Loucy (cell line): ENCODE data around the gene FBXO44.

Experiments used
- H2AFZ ChIP-seq: fragments of 200-600 bp; sonication (generic); 2 replicates; pipeline ENCODE4 v1.6.0; 2016; ENCODE audit warnings: antibody characterized with exemption, mild to moderate bottlenecking, low read length, moderate library complexity
- H3F3A ChIP-seq: fragments of 200-600 bp; 2 replicates; pipeline ENCODE4 v1.6.0; 2016; ENCODE audit warnings: antibody characterized with exemption, low read depth, mild to moderate bottlenecking
- H3K27me3 ChIP-seq: fragments of 200-600 bp; sonication (generic); 2 replicates; pipeline ENCODE4 v1.6.1; 2014; ENCODE audit warnings: low read length, mild to moderate bottlenecking; ENCODE audit not compliant: insufficient read depth, poor library complexity, severe bottlenecking
- H3K36me3 ChIP-seq: fragments of 200-600 bp; sonication (generic); 2 replicates; pipeline ENCODE4 v1.6.1; 2016; ENCODE audit warnings: low read length; ENCODE audit not compliant: insufficient read depth
- H3K4me1 ChIP-seq: fragments of 200-600 bp; sonication (generic); 2 replicates; pipeline ENCODE4 v1.5.1; 2014; ENCODE audit warnings: low read length, mild to moderate bottlenecking; ENCODE audit not compliant: insufficient read depth, poor library complexity, severe bottlenecking
- H3K4me2 ChIP-seq: fragments of 200-600 bp; sonication (generic); 2 replicates; pipeline ENCODE4 v1.6.0; 2014; ENCODE audit warnings: antibody characterized with exemption, low read length, low read depth, mild to moderate bottlenecking; ENCODE audit not compliant: poor library complexity, severe bottlenecking
- H3K4me3 ChIP-seq: fragments of 200-600 bp; sonication (generic); 2 replicates; pipeline ENCODE4 v1.5.1; 2014; ENCODE audit warnings: low read length, mild to moderate bottlenecking, mixed read lengths; ENCODE audit not compliant: poor library complexity, severe bottlenecking
- H3K79me2 ChIP-seq: fragments of 200-600 bp; sonication (generic); 2 replicates; pipeline ENCODE4 v1.6.1; 2014; ENCODE audit warnings: low read length; ENCODE audit not compliant: insufficient read depth
- H3K9ac ChIP-seq: fragments of 200-600 bp; sonication (generic); 2 replicates; pipeline ENCODE4 v1.6.0; 2014; ENCODE audit warnings: mild to moderate bottlenecking, low read depth, low read length, moderate library complexity; ENCODE audit not compliant: poor library complexity, severe bottlenecking
- H3K9me2 ChIP-seq: fragments of 200-600 bp; sonication (generic); replicated peaks from 2 replicates; pipeline ENCODE4 v1.6.1; 2016; ENCODE audit warnings: low read depth, low read length, mixed read lengths
- H3K9me3 ChIP-seq: fragments of 200-600 bp; sonication (generic); 2 replicates; pipeline ENCODE4 v1.6.1; 2014; ENCODE audit warnings: mild to moderate bottlenecking, antibody characterized with exemption, low read length, low read depth; ENCODE audit not compliant: insufficient read depth
- H4K20me1 ChIP-seq: fragments of 200-600 bp; sonication (generic); 2 replicates; pipeline ENCODE4 v1.6.0; 2014; ENCODE audit warnings: antibody characterized with exemption, low read length, mild to moderate bottlenecking; ENCODE audit not compliant: insufficient read depth, poor library complexity, severe bottlenecking
- CTCF ChIP-seq: fragments of 200-600 bp; sonication (generic); conservative IDR thresholded peaks from 2 replicates; pipeline ENCODE4 v1.5.1; 2014; ENCODE audit warnings: mild to moderate bottlenecking, antibody characterized with exemption, low read length
- EZH2phosphoT487 ChIP-seq: fragments of 200-600 bp; IDR thresholded peaks from 2 replicates; pipeline ENCODE4 v1.6.1; 2018; ENCODE audit warnings: antibody characterized with exemption, mild to moderate bottlenecking, moderate library complexity, borderline replicate concordance

FBXO44 gene

GRCh38 chr1:11674488-11674887, 19.8 kb downstream of the FBXO44 start:
- Histone ChIP-seq H3K36me3 (peaks cover 47% of the 10 kb centered on the region; the same call in 1 of the 2 replicates), H3K4me1 (peaks cover 4% of the 10 kb centered on the region), H2AFZ (no peak overlapping the region), H3K4me3 (no peak overlapping the region), H3K9me2 (no peaks in the 10 kb centered on the region), H4K20me1 (peaks cover 4% of the 10 kb centered on the region), H3K4me2 (no peak overlapping the region), H3F3A (no peaks in the 10 kb centered on the region), H3K79me2 (peaks cover 38% of the 10 kb centered on the region), H3K9ac (no peak overlapping the region), H3K27me3 (no peaks in the 10 kb centered on the region), H3K9me3 (no peaks in the 10 kb centered on the region)
- TF ChIP-seq EZH2phosphoT487: no peak
- TF ChIP-seq CTCF: no peak

GRCh38 chr1:11675325-11675724, 20.6 kb downstream of the FBXO44 start:
- Histone ChIP-seq H4K20me1 (peaks cover 7% of the 10 kb centered on the region), H3K27me3 (no peaks in the 10 kb centered on the region), H3K9ac (no peak overlapping the region), H3K79me2 (peaks cover 47% of the 10 kb centered on the region), H3K4me2 (no peak overlapping the region), H2AFZ (no peak overlapping the region), H3K4me3 (no peak overlapping the region), H3K9me3 (no peaks in the 10 kb centered on the region), H3K4me1 (peaks cover 8% of the 10 kb centered on the region), H3K9me2 (no peaks in the 10 kb centered on the region), H3K36me3 (peaks cover 47% of the 10 kb centered on the region; the same call in 1 of the 2 replicates), H3F3A (no peaks in the 10 kb centered on the region)
- TF ChIP-seq EZH2phosphoT487: no peak
- TF ChIP-seq CTCF: no peak

- H3K4me3 ChIP-seq: no peak overlapping the region
- peak overlapping the region; percentile 49 for H3K4me2 ChIP-seq
- H3K27me3 ChIP-seq: no peaks in the 10 kb centered on the region
- no peak overlapping the region for H2AFZ ChIP-seq
- peaks cover 47% of the 10 kb centered on the region; the same call in 1 of the 2 replicates for H3K36me3 ChIP-seq
- no peaks in the 10 kb centered on the region for H3K9me2 ChIP-seq
- H3K9ac ChIP-seq: no peak overlapping the region
- peaks cover 8% of the 10 kb centered on the region for H3K4me1 ChIP-seq
- no peaks in the 10 kb centered on the region for H3K9me3 ChIP-seq
- peaks cover 11% of the 10 kb centered on the region for H4K20me1 ChIP-seq
- no peak for TF ChIP-seq EZH2phosphoT487
- peak; percentile 39 for TF ChIP-seq CTCF
- H3K79me2 ChIP-seq: peaks cover 52% of the 10 kb centered on the region
- no peaks in the 10 kb centered on the region for H3F3A ChIP-seq
These were observed 21.9 kb downstream of the FBXO44 start for GRCh38 chr1:11676386-11677103.
